Breast epithelium (tissue), 4 donors: ENCODE data around the gene HDAC6. TPM values are rescaled to one million over a fixed set of nuclear protein-coding genes. Genes with fewer than 3 reads are reported as not detected.
A peak's percentile ranks its signal among the peaks of the same experiment; 100 is the strongest.
"Not testable (repeated sequence)": the region's sequence is repeated elsewhere in the genome, so short reads cannot be mapped to it uniquely, and the experiment has no call there.

Source experiments
- DNase-seq, 2 donors: peaks; one replicate each; pipeline ENCODE4 v3.0.0-alpha.2; 2019; ENCODE audit warnings: low spot score in 2 of 2
- H3K27ac ChIP-seq, 2 donors: fragments of 200-600 bp; sonication (generic) in 1 of 2; one replicate each; pipeline ENCODE4 v1.5.1; 2016 to 2019; ENCODE audit warnings: mild to moderate bottlenecking in 1 of 2
- H3K27me3 ChIP-seq, 2 donors: fragments of 200-600 bp; sonication (generic) in 1 of 2; one replicate each; pipeline versions ENCODE4 v1.5.1 to v1.6.0; 2017 to 2019; ENCODE audit warnings: control low read depth in 1 of 2, mild to moderate bottlenecking in 1 of 2
- H3K36me3 ChIP-seq: fragments of 200-600 bp; one replicate; pipeline ENCODE4 v1.5.1; 2019
- H3K4me1 ChIP-seq, 2 donors: fragments of 200-600 bp; sonication (generic); one replicate each; pipeline ENCODE4 v1.5.1; 2016 to 2019; ENCODE audit warnings: control low read depth in 1 of 2
- H3K4me3 ChIP-seq, 3 donors: fragments of 200-600 bp; sonication (generic); 1 replicate in 2 of 3; 2 replicates in 1 of 3; pipeline ENCODE4 v1.5.1; 2016 to 2019; ENCODE audit warnings: mild to moderate bottlenecking in 3 of 3, moderate library complexity in 2 of 3
- H3K9me3 ChIP-seq, 2 donors: fragments of 200-600 bp; sonication (generic) in 1 of 2; one replicate each; pipeline ENCODE4 v1.5.1; 2016 to 2019; ENCODE audit warnings: control low read depth in 1 of 2
- POLR2A ChIP-seq: fragments of 450-650 bp; IDR thresholded peaks from one replicate; pipeline ENCODE4 v1.6.1; 2016; ENCODE audit warnings: antibody characterized with exemption, mild to moderate bottlenecking, moderate library complexity
- POLR2AphosphoS5 ChIP-seq, 3 donors: sonication (generic); formaldehyde crosslinking; IDR thresholded peaks; one replicate each; pipeline ENCODE4 v1.6.1; 2017; ENCODE audit warnings: antibody characterized with exemption in 3 of 3
- intact Hi-C: fragments of 100-400 bp; cut with DNase I; formaldehyde crosslinking; loops from one replicate; pipeline ENCODE4 v1.15.1; 2023; ENCODE audit warnings: low total_unique reads
- total RNA-seq, 3 donors: library from RNA; depleted of rRNA; stranded (reverse); fragments of >200 nt; gene quantifications; one replicate each; pipeline ENCODE4 v1.1.0, GENCODE V29; 2016
- TF ChIP-seq, protein P1 (sequence below), 3 donors: fragments of 450-650 bp; IDR thresholded peaks; one replicate each; pipeline ENCODE4 v1.5.1; 2016 to 2017; ENCODE audit warnings: antibody characterized with exemption in 3 of 3, mild to moderate bottlenecking in 3 of 3, moderate library complexity in 3 of 3

Gene HDAC6
- total RNA-seq, 3 donors from 2014 or later, result 78.2 to 86.2 (median 84.3) TPM

DNA sequence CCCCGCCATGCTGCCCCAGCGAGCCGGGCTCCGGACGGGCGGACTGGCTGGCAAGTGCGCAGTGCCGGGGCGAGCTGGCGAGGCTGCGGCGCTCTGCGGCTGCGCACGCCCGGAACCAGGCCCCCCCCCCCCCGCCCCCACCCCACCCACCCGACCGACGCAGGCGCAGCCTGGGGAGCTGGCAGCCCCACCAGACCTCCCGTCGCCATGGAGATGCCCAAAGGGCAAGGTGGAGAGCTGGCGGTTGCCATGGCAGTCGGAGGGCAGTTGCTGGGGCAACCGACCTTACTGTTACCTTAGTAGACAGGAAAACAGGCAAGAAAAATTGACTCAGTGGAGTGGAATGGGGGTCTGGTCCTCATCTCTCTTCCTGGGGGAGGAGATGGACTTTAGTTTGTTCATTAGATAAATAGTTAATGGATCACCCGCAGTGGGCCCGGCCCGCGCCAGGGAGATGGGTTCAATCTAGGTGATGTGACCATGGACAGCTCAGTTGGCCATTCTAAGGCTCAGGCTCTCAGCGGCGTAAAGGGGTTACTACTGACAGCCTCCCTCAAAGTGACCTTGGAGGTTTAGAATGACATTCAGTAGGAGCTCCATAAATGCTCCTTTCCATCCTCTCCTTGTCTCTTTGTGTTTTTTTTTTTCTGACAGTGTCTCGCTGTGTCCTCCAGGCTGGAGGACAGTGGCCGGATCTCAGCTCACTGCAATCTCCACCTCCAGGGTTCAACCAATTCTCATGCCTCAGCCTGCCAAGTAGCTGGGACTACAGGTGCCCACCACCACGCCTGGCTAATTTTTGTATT is 33.9 kb downstream of the HDAC6 start, which contains the start of gene PCSK1N:
PCSK1N (minus strand) TSS at position 87 of the 806 bp plus-strand sequence; CDS start at position 9, 78 bp downstream.
- H3K36me3 ChIP-seq, result no peaks in the 10 kb centered on the region
- DNase-seq, result no peak
- intact Hi-C loops, result no loop called here
- H3K4me1 ChIP-seq, result no peaks in the 10 kb centered on the region
- peak within 1 kb of the TSS; percentile 9 to 60 (median 43) for H3K4me3 ChIP-seq
- no peak within 1 kb of the TSS for H3K27ac ChIP-seq
- H3K9me3 ChIP-seq, result no peaks in the 10 kb centered on the region
- no peak for TF ChIP-seq POLR2A
- TF ChIP-seq, protein P1, sequence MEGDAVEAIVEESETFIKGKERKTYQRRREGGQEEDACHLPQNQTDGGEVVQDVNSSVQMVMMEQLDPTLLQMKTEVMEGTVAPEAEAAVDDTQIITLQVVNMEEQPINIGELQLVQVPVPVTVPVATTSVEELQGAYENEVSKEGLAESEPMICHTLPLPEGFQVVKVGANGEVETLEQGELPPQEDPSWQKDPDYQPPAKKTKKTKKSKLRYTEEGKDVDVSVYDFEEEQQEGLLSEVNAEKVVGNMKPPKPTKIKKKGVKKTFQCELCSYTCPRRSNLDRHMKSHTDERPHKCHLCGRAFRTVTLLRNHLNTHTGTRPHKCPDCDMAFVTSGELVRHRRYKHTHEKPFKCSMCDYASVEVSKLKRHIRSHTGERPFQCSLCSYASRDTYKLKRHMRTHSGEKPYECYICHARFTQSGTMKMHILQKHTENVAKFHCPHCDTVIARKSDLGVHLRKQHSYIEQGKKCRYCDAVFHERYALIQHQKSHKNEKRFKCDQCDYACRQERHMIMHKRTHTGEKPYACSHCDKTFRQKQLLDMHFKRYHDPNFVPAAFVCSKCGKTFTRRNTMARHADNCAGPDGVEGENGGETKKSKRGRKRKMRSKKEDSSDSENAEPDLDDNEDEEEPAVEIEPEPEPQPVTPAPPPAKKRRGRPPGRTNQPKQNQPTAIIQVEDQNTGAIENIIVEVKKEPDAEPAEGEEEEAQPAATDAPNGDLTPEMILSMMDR (IDR thresholded peaks at IDR 0.05), result no peak
- no peak for TF ChIP-seq POLR2AphosphoS5 (IDR thresholded peaks at IDR 0.05)
- peaks cover 0 to 36% of the 10 kb centered on the region in 2 donors for H3K27me3 ChIP-seq

DNA sequence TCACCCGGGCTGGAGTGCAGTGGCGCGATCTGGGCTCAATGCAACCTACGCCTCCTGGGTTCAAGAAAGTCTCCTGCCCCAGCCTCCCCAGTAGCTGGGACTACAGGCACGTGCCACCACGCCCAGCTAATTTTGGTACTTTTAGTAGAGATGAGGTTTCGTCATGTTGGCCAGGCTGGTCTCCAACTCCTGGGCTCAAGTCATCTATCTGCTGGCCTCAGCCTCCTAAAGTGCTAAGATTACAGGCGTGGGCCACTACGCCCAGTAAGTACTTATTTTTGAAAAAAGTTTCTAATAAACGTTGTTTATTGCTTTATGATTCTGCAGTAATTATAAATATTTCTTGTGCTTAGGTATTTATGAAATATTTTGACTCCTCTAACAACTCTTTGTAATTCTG is 37.8 kb downstream of the HDAC6 start:
- TF ChIP-seq POLR2AphosphoS5 (IDR thresholded peaks at IDR 0.05), result no peak
- TF ChIP-seq POLR2A, result no peak
- TF ChIP-seq, protein P1 (IDR thresholded peaks at IDR 0.05), result no peak

DNA sequence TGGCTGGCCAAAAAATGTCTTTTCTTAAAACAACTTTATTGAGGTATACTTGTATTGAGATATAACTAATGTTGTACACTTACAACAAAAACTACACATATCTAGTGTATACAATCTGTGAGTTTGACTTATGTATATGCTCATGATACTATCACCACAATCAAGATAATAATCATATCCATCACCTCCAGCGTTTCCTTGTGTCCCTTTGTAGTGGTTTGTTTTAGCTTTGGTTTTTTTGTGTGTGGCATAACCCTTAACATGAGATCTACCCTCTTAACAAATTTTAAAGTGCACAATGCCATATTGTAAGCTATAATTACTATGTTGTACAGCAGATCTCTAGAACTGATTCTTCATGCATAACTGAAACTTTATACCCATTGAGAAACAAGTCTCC is 47.0 kb downstream of the HDAC6 start:
- no peaks in the 10 kb centered on the region for H3K9me3 ChIP-seq
- H3K4me3 ChIP-seq, result no peak overlapping the region
- no peaks in the 10 kb centered on the region for H3K36me3 ChIP-seq
- H3K27ac ChIP-seq, result no peak overlapping the region
- H3K27me3 ChIP-seq, result peaks cover 0 to 59% of the 10 kb centered on the region in 2 donors
- no peak for DNase-seq
- H3K4me1 ChIP-seq, result no peaks in the 10 kb centered on the region
- intact Hi-C loops, result no loop called here
- TF ChIP-seq POLR2A, result no peak
- no peak for TF ChIP-seq POLR2AphosphoS5 (IDR thresholded peaks at IDR 0.05)
- TF ChIP-seq, protein P1 (IDR thresholded peaks at IDR 0.05), result no peak

More for the DNA sequence above, 37.8 kb downstream of the HDAC6 start:
- no peaks in the 10 kb centered on the region for H3K36me3 ChIP-seq
- no peak for DNase-seq
- no peaks in the 10 kb centered on the region for H3K4me1 ChIP-seq
- no peak overlapping the region for H3K27ac ChIP-seq
- no peaks in the 10 kb centered on the region for H3K9me3 ChIP-seq
- intact Hi-C loops, result no loop called here
- peaks cover 0 to 7% of the 10 kb centered on the region in 2 donors for H3K27me3 ChIP-seq
- H3K4me3 ChIP-seq, result no peak overlapping the region

DNA sequence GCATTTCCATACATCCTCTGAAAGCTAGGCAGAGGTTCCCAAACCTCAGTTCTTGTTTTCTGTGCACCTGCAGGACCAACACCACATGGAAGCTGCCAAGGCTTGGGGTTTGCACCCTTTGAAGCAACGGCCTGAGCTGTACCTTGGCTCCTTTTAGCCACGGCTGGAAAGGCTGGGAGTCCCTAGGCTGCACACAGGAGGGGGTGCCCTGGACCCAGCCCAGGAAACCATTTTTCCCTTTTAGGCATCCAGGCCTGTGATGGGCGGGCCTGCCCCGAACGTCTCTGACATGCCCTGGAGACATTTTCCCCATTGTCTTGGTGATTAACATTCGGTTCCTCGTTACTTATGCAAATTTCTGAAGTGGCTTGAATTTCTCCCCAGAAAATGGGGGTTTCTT is 51.0 kb downstream of the HDAC6 start:
- intact Hi-C loops, result no loop called here
- no peaks in the 10 kb centered on the region for H3K9me3 ChIP-seq
- no peaks in the 10 kb centered on the region for H3K4me1 ChIP-seq
- no peak for DNase-seq
- TF ChIP-seq POLR2A (no peak), POLR2AphosphoS5 (IDR thresholded peaks at IDR 0.05) (no peak)
- TF ChIP-seq, protein P1 (IDR thresholded peaks at IDR 0.05), result no peak
- H3K36me3 ChIP-seq, result no peaks in the 10 kb centered on the region
- no peak overlapping the region for H3K27ac ChIP-seq
- H3K27me3 ChIP-seq, result peaks cover 0 to 52% of the 10 kb centered on the region in 2 donors
- no peak overlapping the region for H3K4me3 ChIP-seq

DNA sequence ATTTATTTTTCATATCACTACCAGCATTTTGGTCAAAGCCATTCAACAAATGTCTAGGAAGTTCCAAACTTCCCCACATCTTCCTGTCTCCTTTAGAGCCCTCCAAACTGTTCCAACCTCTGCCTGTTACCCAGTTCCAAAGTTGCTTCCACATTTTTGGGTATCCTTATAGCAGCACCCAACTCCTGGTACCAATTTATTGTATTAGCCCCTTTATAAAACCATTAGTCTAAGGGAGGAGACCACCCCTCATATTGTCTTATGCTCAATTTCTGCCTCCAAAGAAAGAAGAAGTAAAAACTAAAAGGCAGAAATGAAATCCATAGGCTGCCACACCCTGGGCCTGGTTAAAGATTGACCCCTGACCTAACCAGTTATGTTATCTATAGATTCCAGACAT is 51.6 kb downstream of the HDAC6 start:
- H3K4me1 ChIP-seq, H3K9me3 ChIP-seq, H3K4me3 ChIP-seq, H3K36me3 ChIP-seq, H3K27ac ChIP-seq, DNase-seq, intact Hi-C loops: not testable (repeated sequence)
- peaks cover 0 to 49% of the 10 kb centered on the region in 2 donors for H3K27me3 ChIP-seq

DNA sequence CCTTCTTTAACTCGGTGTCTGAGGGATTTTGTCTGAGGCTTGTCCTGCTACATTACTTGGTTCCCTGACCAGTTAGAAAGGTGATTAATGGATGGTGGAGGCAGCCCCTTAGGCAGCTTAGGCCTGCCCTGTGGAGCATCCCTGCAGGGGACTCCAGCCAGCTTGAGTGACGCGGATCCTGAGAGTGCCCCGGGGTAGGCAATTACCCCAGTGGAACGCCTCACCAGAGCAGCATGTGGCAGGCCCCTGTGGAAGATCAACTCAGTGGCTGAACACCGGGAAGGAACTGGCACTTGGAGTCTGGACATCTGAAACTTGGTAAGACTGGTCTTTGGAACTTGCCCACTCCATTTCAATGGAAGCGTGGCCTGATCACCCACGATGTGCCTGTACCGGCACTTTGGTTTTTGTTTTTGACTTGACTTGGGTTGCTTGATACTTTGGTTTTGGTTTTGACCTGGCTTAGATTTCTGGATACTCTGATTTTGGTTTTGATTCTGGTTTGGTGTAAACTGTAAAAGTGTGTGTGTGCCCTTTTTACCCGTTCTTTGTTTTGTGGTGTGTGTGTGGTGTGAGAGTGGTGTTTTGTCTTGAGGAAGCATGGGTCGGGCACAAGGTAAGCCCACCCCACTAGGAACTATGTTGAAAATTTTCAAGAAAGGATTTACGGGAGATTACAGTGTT is 52.4 kb downstream of the HDAC6 start:
- peaks cover 0 to 46% of the 10 kb centered on the region in 2 donors for H3K27me3 ChIP-seq
- H3K4me1 ChIP-seq, H3K4me3 ChIP-seq, H3K27ac ChIP-seq, H3K9me3 ChIP-seq, intact Hi-C loops, DNase-seq, H3K36me3 ChIP-seq: not testable (repeated sequence)
